CD14-positive monocyte (primary cell): Measurements from ENCODE around the gene CATSPERB. TPM values are rescaled to one million over a fixed set of nuclear protein-coding genes. Genes with fewer than 3 reads are reported as not detected.

ENCODE experiments used
- DNase-seq, 3 donors: peaks; one replicate each; pipeline ENCODE4 v3.0.0-alpha.2; 2011 to 2022
- H2AFZ ChIP-seq: 2 replicates; pipeline ENCODE4 v1.6.0; 2012; ENCODE audit warnings: mild to moderate bottlenecking, low read depth, low read length, inconsistent platforms; ENCODE audit not compliant: insufficient read depth, poor library complexity, severe bottlenecking
- H3K27ac ChIP-seq, 2 donors: 1 replicate in 1 of 2; 2 replicates in 1 of 2; pipeline ENCODE4 v1.5.1; 2012 to 2013; ENCODE audit warnings: low read length in 2 of 2, control low read depth in 1 of 2, inconsistent platforms in 1 of 2, low read depth in 1 of 2, mild to moderate bottlenecking in 1 of 2
- H3K27me3 ChIP-seq, 2 donors: one replicate each; pipeline versions ENCODE4 v1.6.0 to v1.6.1; 2011 to 2013; ENCODE audit warnings: low read length in 2 of 2; ENCODE audit not compliant: control insufficient read depth in 2 of 2, insufficient read depth in 2 of 2
- H3K36me3 ChIP-seq, 2 donors: replicated peaks in 1 of 2; 1 replicate in 1 of 2; 2 replicates in 1 of 2; pipeline versions ENCODE4 v1.5.1 to v1.6.1; 2012 to 2013; ENCODE audit warnings: low read length in 2 of 2, control low read depth in 1 of 2, inconsistent platforms in 1 of 2, mild to moderate bottlenecking in 1 of 2; ENCODE audit not compliant: insufficient read depth in 2 of 2, control insufficient read depth in 1 of 2
- H3K4me1 ChIP-seq, 2 donors: 1 replicate in 1 of 2; 2 replicates in 1 of 2; pipeline versions ENCODE4 v1.5.1 to v1.6.1; 2012 to 2013; ENCODE audit warnings: low read length in 2 of 2, control low read depth in 1 of 2, inconsistent platforms in 1 of 2, mild to moderate bottlenecking in 1 of 2, moderate library complexity in 1 of 2; ENCODE audit not compliant: insufficient read depth in 2 of 2, control insufficient read depth in 1 of 2
- H3K4me2 ChIP-seq: replicated peaks from 2 replicates; pipeline ENCODE3; 2012; ENCODE audit warnings: low read length, moderate library complexity, mild to moderate bottlenecking; ENCODE audit not compliant: poor library complexity, severe bottlenecking; ENCODE audit errors: extremely low read depth
- H3K4me3 ChIP-seq, 3 experiments: fragments of 200-600 bp in 1 of 3; sonication (generic) in 1 of 3; replicated peaks in 1 of 3; 1 replicate in 2 of 3; 2 replicates in 1 of 3; pipeline ENCODE4 v1.5.1; 2011 to 2013; ENCODE audit warnings: low read length in 3 of 3, mild to moderate bottlenecking in 3 of 3, control low read depth in 2 of 3, low read depth in 2 of 3, inconsistent platforms in 1 of 3, moderate library complexity in 1 of 3
- H3K79me2 ChIP-seq: 2 replicates; pipeline ENCODE4 v1.6.0; 2012; ENCODE audit warnings: mild to moderate bottlenecking, control low read depth, inconsistent platforms, low read length, moderate library complexity; ENCODE audit not compliant: insufficient read depth
- H3K9ac ChIP-seq: 2 replicates; pipeline ENCODE4 v1.6.0; 2017; ENCODE audit warnings: low read length, mild to moderate bottlenecking; ENCODE audit not compliant: insufficient read depth, poor library complexity, severe bottlenecking
- H3K9me3 ChIP-seq, 2 donors: replicated peaks in 1 of 2; 1 replicate in 1 of 2; 2 replicates in 1 of 2; pipeline versions ENCODE4 v1.5.1 to v1.6.1; 2012 to 2013; ENCODE audit warnings: low read length in 2 of 2, control low read depth in 1 of 2; ENCODE audit not compliant: control insufficient read depth in 1 of 2, insufficient read depth in 1 of 2
- H4K20me1 ChIP-seq: 2 replicates; pipeline ENCODE4 v1.6.0; 2012; ENCODE audit warnings: mild to moderate bottlenecking, low read length, control low read depth, moderate library complexity; ENCODE audit not compliant: insufficient read depth
- H3K27ac Mint-ChIP-seq, 7 donors: one replicate each; pipeline ENCODE4 v1.8.0; 2020; ENCODE audit warnings: mild to moderate bottlenecking in 7 of 7, mixed read lengths in 7 of 7, moderate library complexity in 6 of 7, inconsistent platforms in 2 of 7
- H3K27me3 Mint-ChIP-seq, 3 donors: one replicate each; pipeline ENCODE4 v1.8.0; 2021 to 2022; ENCODE audit warnings: low read depth in 3 of 3, mild to moderate bottlenecking in 3 of 3, mixed read lengths in 3 of 3, moderate library complexity in 3 of 3, inconsistent platforms in 1 of 3
- H3K36me3 Mint-ChIP-seq, 2 donors: one replicate each; pipeline ENCODE4 v1.8.0; 2020; ENCODE audit warnings: mixed read lengths in 2 of 2, inconsistent platforms in 1 of 2, mild to moderate bottlenecking in 1 of 2
- H3K4me1 Mint-ChIP-seq: one replicate; pipeline ENCODE4 v1.8.0; 2020; ENCODE audit warnings: mild to moderate bottlenecking, mixed read lengths
- H3K4me3 Mint-ChIP-seq, 2 donors: one replicate each; pipeline ENCODE4 v1.8.0; 2020; ENCODE audit warnings: mild to moderate bottlenecking in 2 of 2, mixed read lengths in 2 of 2, moderate library complexity in 1 of 2
- H3K9me3 Mint-ChIP-seq, 7 donors: one replicate each; pipeline ENCODE4 v1.8.0; 2020 to 2022; ENCODE audit warnings: mixed read lengths in 7 of 7, mild to moderate bottlenecking in 6 of 7, moderate library complexity in 6 of 7, inconsistent platforms in 2 of 7
- WGBS: methylation state at CpG from one replicate; pipeline ENCODE4 v1.1.5; 2013; ENCODE audit warnings: missing lambda C conversion rate; ENCODE audit not compliant: insufficient coverage; 5-methylcytosine and 5-hydroxymethylcytosine counted together
- intact Hi-C, 2 donors: fragments of 100-400 bp; cut with micrococcal nuclease; formaldehyde crosslinking; loops; one replicate each; pipeline versions ENCODE4 v1.15.0 to v1.15.1; 2023
- polyA plus RNA-seq, 3 donors: library from polyadenylated mRNA; depleted of rRNA in 1 of 3; unstranded in 2 of 3; stranded (reverse) in 1 of 3; fragments of 300-500 nt in 2 of 3; fragments of >200 nt in 1 of 3; fragmentation: Illumina TruSeq in 2 of 3; gene quantifications; 1 replicate in 2 of 3; 2 replicates in 1 of 3; pipeline ENCODE4 v1.2.3, GENCODE V29; 2012 to 2021
- TF ChIP-seq, protein P1 (sequence below): fragments of 200-600 bp; IDR thresholded peaks from one replicate; pipeline ENCODE4 v1.8.0; 2022; ENCODE audit warnings: antibody characterized with exemption, mild to moderate bottlenecking

The CATSPERB gene
- polyA plus RNA-seq, 3 donors: not detected

- Mint-ChIP-seq H3K9me3 (peaks cover 0 to 2% (median 0%) of the 10 kb centered on the region in 7 donors), H3K4me3 (no peak overlapping the region), H3K27ac (no peak overlapping the region), H3K27me3 (peaks cover 0 to 4% (median 0%) of the 10 kb centered on the region in 3 donors), H3K36me3 (no peaks in the 10 kb centered on the region), H3K4me1 (peaks cover 2% of the 10 kb centered on the region)
- H3K36me3 ChIP-seq: no peaks in the 10 kb centered on the region
- no peaks in the 10 kb centered on the region for H4K20me1 ChIP-seq
- TF ChIP-seq, protein P1, sequence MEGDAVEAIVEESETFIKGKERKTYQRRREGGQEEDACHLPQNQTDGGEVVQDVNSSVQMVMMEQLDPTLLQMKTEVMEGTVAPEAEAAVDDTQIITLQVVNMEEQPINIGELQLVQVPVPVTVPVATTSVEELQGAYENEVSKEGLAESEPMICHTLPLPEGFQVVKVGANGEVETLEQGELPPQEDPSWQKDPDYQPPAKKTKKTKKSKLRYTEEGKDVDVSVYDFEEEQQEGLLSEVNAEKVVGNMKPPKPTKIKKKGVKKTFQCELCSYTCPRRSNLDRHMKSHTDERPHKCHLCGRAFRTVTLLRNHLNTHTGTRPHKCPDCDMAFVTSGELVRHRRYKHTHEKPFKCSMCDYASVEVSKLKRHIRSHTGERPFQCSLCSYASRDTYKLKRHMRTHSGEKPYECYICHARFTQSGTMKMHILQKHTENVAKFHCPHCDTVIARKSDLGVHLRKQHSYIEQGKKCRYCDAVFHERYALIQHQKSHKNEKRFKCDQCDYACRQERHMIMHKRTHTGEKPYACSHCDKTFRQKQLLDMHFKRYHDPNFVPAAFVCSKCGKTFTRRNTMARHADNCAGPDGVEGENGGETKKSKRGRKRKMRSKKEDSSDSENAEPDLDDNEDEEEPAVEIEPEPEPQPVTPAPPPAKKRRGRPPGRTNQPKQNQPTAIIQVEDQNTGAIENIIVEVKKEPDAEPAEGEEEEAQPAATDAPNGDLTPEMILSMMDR: no peak
- no CpG with 5 or more reads among the region's 2 CpGs for WGBS
- H3K4me1 ChIP-seq: no peaks in the 10 kb centered on the region
- no peak overlapping the region for H3K4me2 ChIP-seq
- DNase-seq: no peak
- no peaks in the 10 kb centered on the region for H3K79me2 ChIP-seq
- H3K9ac ChIP-seq: no peak overlapping the region
- H3K9me3 ChIP-seq: no peaks in the 10 kb centered on the region
- no peak overlapping the region for H2AFZ ChIP-seq
- no peaks in the 10 kb centered on the region for H3K27me3 ChIP-seq
- intact Hi-C loops: no loop called here
- H3K4me3 ChIP-seq: no peak overlapping the region
- H3K27ac ChIP-seq: no peak overlapping the region
Observed at GRCh38 chr14:91727121-91727520, 4.8 kb downstream of the CATSPERB start.

DNA sequence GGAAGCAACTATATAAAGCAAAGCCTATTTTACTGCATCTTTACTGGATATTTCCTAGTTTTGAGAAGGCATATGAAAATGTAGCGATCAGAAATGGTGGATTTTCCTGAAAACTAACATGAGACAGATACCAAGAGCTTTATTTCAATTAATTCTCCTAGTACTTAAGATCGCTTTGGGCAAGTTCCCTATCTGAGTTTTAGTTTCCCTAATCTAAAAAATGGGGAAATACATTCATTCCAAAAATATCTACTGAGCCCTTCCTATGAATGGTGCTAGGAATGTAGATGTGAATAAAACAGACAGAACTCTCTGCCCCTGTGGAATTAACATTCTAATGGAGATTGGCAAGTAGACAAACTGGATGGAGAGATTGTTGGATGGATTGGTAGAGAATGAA lies 8.4 kb downstream of the CATSPERB start:
- Histone ChIP-seq H3K4me1 (no peaks in the 10 kb centered on the region), H3K9me3 (no peaks in the 10 kb centered on the region), H3K4me2 (no peak overlapping the region), H2AFZ (no peak overlapping the region), H3K79me2 (no peaks in the 10 kb centered on the region), H3K4me3 (no peak overlapping the region), H3K27me3 (no peaks in the 10 kb centered on the region), H3K9ac (no peak overlapping the region), H3K27ac (no peak overlapping the region), H3K36me3 (no peaks in the 10 kb centered on the region), H4K20me1 (no peaks in the 10 kb centered on the region)
- no peaks in the 10 kb centered on the region for H3K36me3 Mint-ChIP-seq
- H3K4me3 Mint-ChIP-seq: no peak overlapping the region
- intact Hi-C loops: no loop called here
- H3K4me1 Mint-ChIP-seq: peaks cover 2% of the 10 kb centered on the region
- WGBS: no CpG with 5 or more reads among the region's 2 CpGs
- DNase-seq: no peak
- TF ChIP-seq, protein P1: no peak
- peaks cover 0 to 7% (median 1%) of the 10 kb centered on the region in 7 donors for H3K9me3 Mint-ChIP-seq
- peaks cover 0 to 1% (median 0%) of the 10 kb centered on the region in 3 donors for H3K27me3 Mint-ChIP-seq
- no peak overlapping the region for H3K27ac Mint-ChIP-seq
